ENCODE data around the gene COL13A1.
A peak's percentile ranks its signal among the peaks of the same experiment; 100 is the strongest.

Gene COL13A1

DNA sequence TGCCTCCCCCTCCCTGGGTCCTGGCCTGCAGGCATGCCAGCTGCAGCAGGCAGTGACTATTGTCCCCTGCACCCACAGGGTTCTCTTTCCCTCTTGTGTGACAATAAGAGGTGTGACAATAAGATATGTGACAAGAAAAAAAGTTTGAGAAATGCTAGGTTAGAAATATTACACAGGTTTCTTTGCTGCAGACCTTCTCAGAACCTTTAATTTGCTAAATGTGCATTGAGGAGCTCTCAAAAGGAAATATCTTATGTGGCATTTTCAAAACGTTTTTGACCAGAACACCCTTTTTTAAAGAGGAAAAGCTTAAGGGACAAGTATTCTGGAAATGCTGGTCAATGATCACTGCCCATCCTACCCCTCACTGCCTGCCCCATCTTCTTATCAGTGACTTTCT, 117.5 kb downstream of the COL13A1 start:
- H3K4me3 ChIP-seq (ENCODE audit: low read depth, low read length) = no peak overlapping the region
- no peak for TF ChIP-seq MYC (IDR thresholded peaks at IDR 0.05; ENCODE audit: low read depth, low read length)
- TF ChIP-seq POLR2A (IDR thresholded peaks at IDR 0.05; ENCODE audit: extremely low read depth, insufficient read length) = no peak
- TF ChIP-seq, protein P1, sequence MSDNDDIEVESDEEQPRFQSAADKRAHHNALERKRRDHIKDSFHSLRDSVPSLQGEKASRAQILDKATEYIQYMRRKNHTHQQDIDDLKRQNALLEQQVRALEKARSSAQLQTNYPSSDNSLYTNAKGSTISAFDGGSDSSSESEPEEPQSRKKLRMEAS (IDR thresholded peaks at IDR 0.05; ENCODE audit: low read depth, low read length) = no peak
- TF ChIP-seq, protein P2, sequence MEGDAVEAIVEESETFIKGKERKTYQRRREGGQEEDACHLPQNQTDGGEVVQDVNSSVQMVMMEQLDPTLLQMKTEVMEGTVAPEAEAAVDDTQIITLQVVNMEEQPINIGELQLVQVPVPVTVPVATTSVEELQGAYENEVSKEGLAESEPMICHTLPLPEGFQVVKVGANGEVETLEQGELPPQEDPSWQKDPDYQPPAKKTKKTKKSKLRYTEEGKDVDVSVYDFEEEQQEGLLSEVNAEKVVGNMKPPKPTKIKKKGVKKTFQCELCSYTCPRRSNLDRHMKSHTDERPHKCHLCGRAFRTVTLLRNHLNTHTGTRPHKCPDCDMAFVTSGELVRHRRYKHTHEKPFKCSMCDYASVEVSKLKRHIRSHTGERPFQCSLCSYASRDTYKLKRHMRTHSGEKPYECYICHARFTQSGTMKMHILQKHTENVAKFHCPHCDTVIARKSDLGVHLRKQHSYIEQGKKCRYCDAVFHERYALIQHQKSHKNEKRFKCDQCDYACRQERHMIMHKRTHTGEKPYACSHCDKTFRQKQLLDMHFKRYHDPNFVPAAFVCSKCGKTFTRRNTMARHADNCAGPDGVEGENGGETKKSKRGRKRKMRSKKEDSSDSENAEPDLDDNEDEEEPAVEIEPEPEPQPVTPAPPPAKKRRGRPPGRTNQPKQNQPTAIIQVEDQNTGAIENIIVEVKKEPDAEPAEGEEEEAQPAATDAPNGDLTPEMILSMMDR (IDR thresholded peaks at IDR 0.05; ENCODE audit: low read depth, low read length) = no peak
- DNase-seq (ENCODE audit: low read depth) = no peak

DNA sequence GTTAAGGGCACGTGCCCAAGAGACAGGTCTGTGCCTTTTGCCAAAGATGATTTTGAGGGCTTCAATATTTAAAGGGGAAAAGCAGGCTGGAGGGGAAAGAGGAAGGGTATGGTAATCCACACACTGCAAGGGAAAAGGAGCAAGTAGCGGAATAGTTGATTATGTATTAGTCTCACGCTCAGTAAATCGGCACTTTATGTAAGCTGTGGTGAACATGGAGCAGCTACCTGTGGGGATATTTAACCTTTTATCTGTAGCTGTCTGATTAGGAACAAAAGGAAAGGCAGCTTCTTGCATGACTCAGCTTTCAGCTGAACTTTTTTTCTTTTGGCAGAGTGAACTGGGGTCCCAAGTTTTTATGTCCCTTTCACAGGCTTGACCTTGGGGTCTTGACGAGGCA, 123.4 kb downstream of the COL13A1 start:
- TF ChIP-seq MYC (IDR thresholded peaks at IDR 0.05; ENCODE audit: low read depth, low read length) (no peak), POLR2A (IDR thresholded peaks at IDR 0.05; ENCODE audit: extremely low read depth, insufficient read length) (no peak)
- TF ChIP-seq, protein P2 (IDR thresholded peaks at IDR 0.05; ENCODE audit: low read depth, low read length) = no peak
- TF ChIP-seq, protein P1 (IDR thresholded peaks at IDR 0.05; ENCODE audit: low read depth, low read length) = no peak

DNA sequence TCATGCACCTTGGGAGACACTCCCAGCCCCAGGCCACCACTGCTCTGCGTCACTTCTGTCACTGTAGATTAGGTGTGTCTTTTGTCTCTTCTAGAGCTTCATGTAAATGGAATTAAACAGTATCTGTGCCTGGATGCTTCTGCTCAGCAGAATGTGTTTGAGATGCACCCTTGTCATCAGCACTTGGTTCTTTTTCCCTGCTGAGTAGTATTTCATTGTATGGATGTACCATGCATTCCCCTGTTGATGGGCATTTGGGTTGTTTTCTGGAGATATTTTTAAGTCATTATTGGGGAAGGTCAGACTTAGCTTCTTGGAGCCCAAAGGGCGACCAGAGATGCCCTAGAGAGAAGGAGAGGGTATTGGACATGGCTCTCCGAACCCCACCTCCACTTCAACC, 126.6 kb downstream of the COL13A1 start:
- TF ChIP-seq, protein P2 (IDR thresholded peaks at IDR 0.05; ENCODE audit: low read depth, low read length) = no peak
- no peak for TF ChIP-seq POLR2A (IDR thresholded peaks at IDR 0.05; ENCODE audit: extremely low read depth, insufficient read length)
- TF ChIP-seq, protein P1 (IDR thresholded peaks at IDR 0.05; ENCODE audit: low read depth, low read length) = no peak
- no peak for TF ChIP-seq MYC (IDR thresholded peaks at IDR 0.05; ENCODE audit: low read depth, low read length)
- no peak overlapping the region for H3K4me3 ChIP-seq (ENCODE audit: low read depth, low read length)
- DNase-seq (ENCODE audit: low read depth) = no peak

More for the DNA sequence above, 123.4 kb downstream of the COL13A1 start:
- no peak for DNase-seq (ENCODE audit: low read depth)
- H3K4me3 ChIP-seq (ENCODE audit: low read depth, low read length) = no peak overlapping the region

DNA sequence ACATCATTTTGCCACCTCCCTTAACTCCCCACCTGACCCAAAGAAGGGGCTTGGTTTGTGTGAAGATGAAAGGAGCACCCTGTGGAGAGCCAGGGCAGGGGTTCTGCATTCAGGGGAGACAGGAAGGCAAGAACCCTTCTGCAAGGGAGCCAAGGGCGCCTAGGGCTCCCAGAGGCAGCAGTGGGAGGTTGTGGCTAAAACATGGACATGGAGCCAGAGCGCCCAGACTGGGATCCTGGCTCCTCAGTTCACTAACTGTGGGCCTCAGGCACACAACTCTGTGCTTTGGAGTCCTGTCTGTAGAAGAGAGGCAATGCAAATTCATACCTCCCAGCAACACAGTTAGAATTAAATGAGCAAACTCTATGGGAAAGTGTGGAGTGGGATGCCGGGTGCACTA, 127.9 kb downstream of the COL13A1 start:
- no peak for DNase-seq (ENCODE audit: low read depth)
- no peak overlapping the region for H3K4me3 ChIP-seq (ENCODE audit: low read depth, low read length)
- no peak for TF ChIP-seq MYC (IDR thresholded peaks at IDR 0.05; ENCODE audit: low read depth, low read length)
- TF ChIP-seq, protein P1 (IDR thresholded peaks at IDR 0.05; ENCODE audit: low read depth, low read length) = no peak
- no peak for TF ChIP-seq POLR2A (IDR thresholded peaks at IDR 0.05; ENCODE audit: extremely low read depth, insufficient read length)
- TF ChIP-seq, protein P2 (IDR thresholded peaks at IDR 0.05; ENCODE audit: low read depth, low read length) = no peak

DNA sequence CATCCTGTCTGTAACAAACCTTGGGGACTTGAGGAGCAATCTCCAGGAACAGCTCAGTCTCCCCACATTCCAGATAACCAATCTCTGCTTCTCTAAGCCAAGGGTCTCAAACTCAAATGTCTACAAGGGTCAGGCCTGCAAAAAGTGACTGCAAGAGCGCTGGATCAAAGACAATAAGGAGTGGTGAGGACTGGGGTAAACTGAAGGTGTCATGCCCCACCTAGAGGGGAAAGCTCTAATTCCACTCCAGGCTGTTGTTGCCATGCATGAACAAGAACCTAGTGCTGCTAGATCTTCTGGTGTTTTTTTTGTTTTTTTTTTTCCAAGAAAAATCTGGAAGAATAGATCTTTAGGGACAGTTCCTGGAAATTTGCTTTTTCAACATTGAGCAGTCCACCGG, 133.1 kb downstream of the COL13A1 start:
- TF ChIP-seq, protein P2 (IDR thresholded peaks at IDR 0.05; ENCODE audit: low read depth, low read length) = no peak
- TF ChIP-seq POLR2A (IDR thresholded peaks at IDR 0.05; ENCODE audit: extremely low read depth, insufficient read length) (no peak), MYC (IDR thresholded peaks at IDR 0.05; ENCODE audit: low read depth, low read length) (no peak)
- TF ChIP-seq, protein P1 (IDR thresholded peaks at IDR 0.05; ENCODE audit: low read depth, low read length) = no peak
- H3K4me3 ChIP-seq (ENCODE audit: low read depth, low read length) = no peak overlapping the region
- peak; percentile 18 for DNase-seq (ENCODE audit: low read depth)
